Caco-2 (cell line): ENCODE measurements around the gene KRTAP9-4. TPM values are rescaled to one million over a fixed set of nuclear protein-coding genes. Genes with fewer than 3 reads are reported as not detected.
"Not testable (repeated sequence)": the region's sequence is repeated elsewhere in the genome, so short reads cannot be mapped to it uniquely, and the experiment has no call there.

Source experiments
- BruUV-seq: library from RNA; stranded (reverse); fragments of 400-500 nt; replicated peaks from 2 replicates; lab custom pipeline; 2021; lab: Mats Ljungman, UMichigan
- CTCF ChIA-PET: fragments of 300-600 bp; sonication (Branson Sonifier 250); formaldehyde crosslinking; loops from one replicate; lab custom pipeline; 2022; ENCODE audit warnings: antibody characterized with exemption; lab: Charles Lee
- POLR2A ChIA-PET: fragments of 300-600 bp; sonication (Branson Sonifier 250); formaldehyde crosslinking; loops from one replicate; lab custom pipeline; 2022; ENCODE audit warnings: antibody characterized with exemption; lab: Charles Lee
- DNase-seq, 2 experiments: peaks; one replicate each; pipeline versions ENCODE4 v3.0.0 to v3.0.0-alpha.2; 2020 to 2022
- H3K27me3 ChIP-seq: replicated peaks from 2 replicates; pipeline ENCODE4 v1.6.0; 2011; ENCODE audit warnings: low read length; ENCODE audit not compliant: control insufficient read depth, insufficient read depth
- H3K36me3 ChIP-seq: 2 replicates; pipeline ENCODE4 v1.5.1; 2011; ENCODE audit warnings: low read length; ENCODE audit not compliant: control insufficient read depth, insufficient read depth
- H3K4me1 ChIP-seq: fragments of 250-450 bp; sonication (Bioruptor Pico); 2 replicates; pipeline ENCODE4 v1.5.1; 2020; ENCODE audit warnings: mild to moderate bottlenecking
- H3K4me3 ChIP-seq: 2 replicates; pipeline ENCODE4 v1.5.1; 2011; ENCODE audit warnings: low read depth, mild to moderate bottlenecking, control low read depth, low read length
- H3K9me3 ChIP-seq: fragments of 250-450 bp; sonication (Bioruptor Pico); 2 replicates; pipeline ENCODE4 v1.5.1; 2020; ENCODE audit warnings: mild to moderate bottlenecking, moderate library complexity
- H3K27ac Mint-ChIP-seq: one replicate; pipeline ENCODE4 v1.8.0; 2022; ENCODE audit warnings: mixed read lengths; ENCODE audit not compliant: unreplicated experiment
- H3K27me3 Mint-ChIP-seq: one replicate; pipeline ENCODE4 v1.8.0; 2022; ENCODE audit warnings: mixed read lengths; ENCODE audit not compliant: insufficient read depth, unreplicated experiment
- H3K36me3 Mint-ChIP-seq: one replicate; pipeline ENCODE4 v1.8.0; 2022; ENCODE audit warnings: mild to moderate bottlenecking, mixed read lengths; ENCODE audit not compliant: insufficient read depth, unreplicated experiment
- H3K4me1 Mint-ChIP-seq: one replicate; pipeline ENCODE4 v1.8.0; 2022; ENCODE audit warnings: low read depth, mixed read lengths; ENCODE audit not compliant: unreplicated experiment
- H3K4me3 Mint-ChIP-seq: one replicate; pipeline ENCODE4 v1.8.0; 2022; ENCODE audit warnings: mild to moderate bottlenecking, moderate library complexity, mixed read lengths; ENCODE audit not compliant: unreplicated experiment
- H3K9me3 Mint-ChIP-seq: one replicate; pipeline ENCODE4 v1.8.0; 2022; ENCODE audit warnings: mixed read lengths; ENCODE audit not compliant: unreplicated experiment
- CTCF ChIP-seq, 2 experiments: fragments of 200-600 bp in 1 of 2; IDR thresholded peaks; 1 replicate in 1 of 2; 2 replicates in 1 of 2; pipeline versions ENCODE4 v1.5.1 to v1.8.0; 2011 to 2022; ENCODE audit warnings: antibody characterized with exemption in 1 of 2, control low read depth in 1 of 2, inconsistent platforms in 1 of 2, low read depth in 1 of 2, low read length in 1 of 2, mild to moderate bottlenecking in 1 of 2, moderate library complexity in 1 of 2; ENCODE audit not compliant: insufficient read depth in 1 of 2, severe bottlenecking in 1 of 2, unreplicated experiment in 1 of 2
- intact Hi-C: fragments of 100-400 bp; cut with micrococcal nuclease; formaldehyde crosslinking; loops from one replicate; pipeline ENCODE4 v1.10.0; 2022; ENCODE audit not compliant: unreplicated experiment
- total RNA-seq: library from RNA; stranded (reverse); gene quantifications from 2 replicates; pipeline ENCODE4 v1.2.3, GENCODE V29; 2022

Gene KRTAP9-4
- total RNA-seq, 1 experiment from 2014 or later: not detected

- H3K9me3 ChIP-seq, intact Hi-C loops, H3K27me3 ChIP-seq, H3K4me3 ChIP-seq, H3K27ac Mint-ChIP-seq, POLR2A ChIA-PET, H3K36me3 ChIP-seq, DNase-seq, H3K27me3 Mint-ChIP-seq, H3K4me3 Mint-ChIP-seq, H3K4me1 ChIP-seq, BruUV-seq, H3K4me1 Mint-ChIP-seq, H3K36me3 Mint-ChIP-seq: not testable (repeated sequence)
- peaks cover 12% of the 10 kb centered on the region for H3K9me3 Mint-ChIP-seq
- CTCF ChIA-PET: interaction anchor here (0.6 kb wide), 1 partner anchor 441 kb away, joined by 3 read pairs; no protein-coding TSS in a partner anchor
Observed at GRCh38 chr17:41246995-41247787, 2.3 kb upstream of the KRTAP9-4 start.

- intact Hi-C loops: no loop called here
- no peaks in the 10 kb centered on the region for H3K36me3 Mint-ChIP-seq
- H3K27me3 Mint-ChIP-seq: peaks cover 14% of the 10 kb centered on the region
- H3K36me3 ChIP-seq: no peaks in the 10 kb centered on the region
- BruUV-seq: no TSS peak
- H3K9me3 Mint-ChIP-seq: no peaks in the 10 kb centered on the region
- no peaks in the 10 kb centered on the region for H3K9me3 ChIP-seq
- CTCF ChIA-PET: no interaction called here
- no peaks in the 10 kb centered on the region for H3K4me1 ChIP-seq
- no peak overlapping the region for H3K4me3 ChIP-seq
- no peaks in the 10 kb centered on the region for H3K4me1 Mint-ChIP-seq
- H3K27ac Mint-ChIP-seq: no peak overlapping the region
- H3K4me3 Mint-ChIP-seq: no peak overlapping the region
- POLR2A ChIA-PET: no interaction called here
- no peaks in the 10 kb centered on the region; the same call in 1 of the 2 replicates for H3K27me3 ChIP-seq
- DNase-seq: no peak
- no peak for TF ChIP-seq CTCF (IDR thresholded peaks at IDR 0.05; ENCODE audit: insufficient read depth in 1 of 2, low read depth in 1 of 2, low read length in 1 of 2, severe bottlenecking in 1 of 2, unreplicated experiment in 1 of 2)
Observed at GRCh38 chr17:41251261-41251660, 1.8 kb downstream of the KRTAP9-4 start.

- H3K27me3 Mint-ChIP-seq: peaks cover 12% of the 10 kb centered on the region
- no peak overlapping the region for H3K4me3 Mint-ChIP-seq
Observed at GRCh38 chr17:41254861-41255260, 5.4 kb downstream of the KRTAP9-4 start.

GRCh38 chr17:41255381-41256290, 6.1 kb downstream of the KRTAP9-4 start, which contains the start of gene KRTAP9-9:
TSS of gene KRTAP9-9 (plus strand) at chr17:41255384.
- H3K27me3 ChIP-seq, H3K9me3 ChIP-seq, H3K36me3 Mint-ChIP-seq, H3K9me3 Mint-ChIP-seq, CTCF ChIA-PET, H3K4me1 ChIP-seq, H3K36me3 ChIP-seq, POLR2A ChIA-PET, H3K4me3 ChIP-seq, H3K27ac Mint-ChIP-seq, BruUV-seq, DNase-seq, H3K27me3 Mint-ChIP-seq, H3K4me1 Mint-ChIP-seq, intact Hi-C loops, H3K4me3 Mint-ChIP-seq: not testable (repeated sequence)

More at GRCh38 chr17:41254861-41255260, 5.4 kb downstream of the KRTAP9-4 start:
- H3K9me3 ChIP-seq: no peaks in the 10 kb centered on the region
- BruUV-seq: no TSS peak
- DNase-seq: no peak
- no peaks in the 10 kb centered on the region; the same call in 1 of the 2 replicates for H3K27me3 ChIP-seq
- H3K4me3 ChIP-seq: no peak overlapping the region
- H3K36me3 Mint-ChIP-seq: no peaks in the 10 kb centered on the region
- POLR2A ChIA-PET: no interaction called here
- intact Hi-C loops: no loop called here
- H3K27ac Mint-ChIP-seq: no peak overlapping the region
- H3K4me1 ChIP-seq: no peaks in the 10 kb centered on the region
- no peaks in the 10 kb centered on the region for H3K9me3 Mint-ChIP-seq
- TF ChIP-seq CTCF (IDR thresholded peaks at IDR 0.05; ENCODE audit: insufficient read depth in 1 of 2, low read depth in 1 of 2, low read length in 1 of 2, severe bottlenecking in 1 of 2, unreplicated experiment in 1 of 2): no peak
- H3K4me1 Mint-ChIP-seq: peaks cover 6% of the 10 kb centered on the region
- CTCF ChIA-PET: no interaction called here
- H3K36me3 ChIP-seq: no peaks in the 10 kb centered on the region
